ENCODE measurements around the gene TRAF7.
"Not testable (repeated sequence)": the region's sequence is repeated elsewhere in the genome, so short reads cannot be mapped to it uniquely, and the experiment has no call there.

The TRAF7 gene

GRCh38 chr16:2155091-2155950 is at the start of gene TRAF7:
TRAF7 (plus strand) TSS chr16:2155782; CDS start chr16:2163921, 8,139 bp downstream.
- peak within 1 kb of the TSS; percentile 89 for H3K27ac ChIP-seq
- no peak for TF ChIP-seq CTCF (conservative IDR thresholded peaks at IDR 0.05)

GRCh38 chr16:2106211-2106610 is 49.4 kb upstream of the TRAF7 start:
- H3K27ac ChIP-seq, result not testable (repeated sequence)

- H3K27ac ChIP-seq, result not testable (repeated sequence)
Observed at GRCh38 chr16:2107121-2107790, 48.3 kb upstream of the TRAF7 start.

- not testable (repeated sequence) for H3K27ac ChIP-seq
Observed at GRCh38 chr16:2107791-2108125, 47.8 kb upstream of the TRAF7 start.

- H3K27ac ChIP-seq, result not testable (repeated sequence)
Observed at GRCh38 chr16:2108446-2109270, 46.9 kb upstream of the TRAF7 start.

GRCh38 chr16:2109271-2109580 is 46.4 kb upstream of the TRAF7 start:
- not testable (repeated sequence) for H3K27ac ChIP-seq

GRCh38 chr16:2109872-2110271 is 45.7 kb upstream of the TRAF7 start:
- H3K27ac ChIP-seq, result not testable (repeated sequence)

GRCh38 chr16:2110332-2111008 is 45.1 kb upstream of the TRAF7 start:
- not testable (repeated sequence) for H3K27ac ChIP-seq

- H3K27ac ChIP-seq, result not testable (repeated sequence)
Observed at GRCh38 chr16:2111009-2111353, 44.6 kb upstream of the TRAF7 start.

GRCh38 chr16:2111412-2112335 is 43.9 kb upstream of the TRAF7 start:
- not testable (repeated sequence) for H3K27ac ChIP-seq

- not testable (repeated sequence) for H3K27ac ChIP-seq
Observed at GRCh38 chr16:2112539-2113106, 43.0 kb upstream of the TRAF7 start.

GRCh38 chr16:2114225-2114624 is 41.4 kb upstream of the TRAF7 start:
- H3K27ac ChIP-seq, result not testable (repeated sequence)

- H3K27ac ChIP-seq, result not testable (repeated sequence)
Observed at GRCh38 chr16:2114885-2115590, 40.5 kb upstream of the TRAF7 start.
